H9 (cell line): ENCODE results near the gene KIAA1586. TPM values are rescaled to one million over a fixed set of nuclear protein-coding genes. Genes with fewer than 3 reads are reported as not detected.

Experiments used
- DNase-seq: peaks from one replicate; pipeline ENCODE4 v3.0.0-alpha.2; 2017
- H2AFZ ChIP-seq: one replicate; pipeline ENCODE4 v1.6.1; 2013; ENCODE audit warnings: mild to moderate bottlenecking, low read length, control low read depth, moderate library complexity
- H2AK5ac ChIP-seq: 2 replicates; pipeline ENCODE4 v1.6.1; 2013; ENCODE audit warnings: low read length, control low read depth, mixed read lengths; ENCODE audit not compliant: insufficient read length
- H2BK120ac ChIP-seq: one replicate; pipeline ENCODE4 v1.6.1; 2013; ENCODE audit warnings: low read depth, mild to moderate bottlenecking, low read length, control low read depth, inconsistent platforms; ENCODE audit not compliant: poor library complexity, severe bottlenecking
- H2BK12ac ChIP-seq: 2 replicates; pipeline ENCODE4 v1.6.1; 2013; ENCODE audit warnings: low read length, control low read depth, mixed read lengths, low read depth; ENCODE audit not compliant: insufficient read length
- H2BK15ac ChIP-seq: 2 replicates; pipeline ENCODE4 v1.6.1; 2013; ENCODE audit warnings: low read depth, low read length, control low read depth
- H2BK20ac ChIP-seq: one replicate; pipeline ENCODE4 v1.6.1; 2013; ENCODE audit warnings: low read depth, mild to moderate bottlenecking, low read length, control low read depth, inconsistent platforms; ENCODE audit not compliant: poor library complexity, severe bottlenecking
- H2BK5ac ChIP-seq: 2 replicates; pipeline ENCODE4 v1.6.1; 2013; ENCODE audit warnings: low read length, control low read depth, mixed read lengths; ENCODE audit not compliant: insufficient read length
- H3K14ac ChIP-seq: 2 replicates; pipeline ENCODE4 v1.6.1; 2013; ENCODE audit warnings: low read length, control low read depth; ENCODE audit not compliant: insufficient read depth
- H3K18ac ChIP-seq: 2 replicates; pipeline ENCODE4 v1.6.1; 2013; ENCODE audit warnings: low read depth, mild to moderate bottlenecking, mixed read lengths, low read length, control low read depth; ENCODE audit not compliant: insufficient read length
- H3K23ac ChIP-seq: 2 replicates; pipeline ENCODE4 v1.6.1; 2013; ENCODE audit warnings: low read length, control low read depth, mixed read lengths, low read depth; ENCODE audit not compliant: insufficient read length
- H3K23me2 ChIP-seq: 2 replicates; pipeline ENCODE4 v1.6.1; 2013; ENCODE audit warnings: low read depth, mild to moderate bottlenecking, mixed read lengths, low read length, control low read depth; ENCODE audit not compliant: insufficient read length, poor library complexity, severe bottlenecking
- H3K27ac ChIP-seq: 2 replicates; pipeline ENCODE4 v1.5.1; 2013; ENCODE audit warnings: low read length, control low read depth, mixed read lengths, low read depth; ENCODE audit not compliant: insufficient read length
- H3K27me3 ChIP-seq: 2 replicates; pipeline ENCODE4 v1.6.1; 2013; ENCODE audit warnings: low read length, control low read depth, inconsistent platforms; ENCODE audit not compliant: insufficient read depth
- H3K4ac ChIP-seq: 2 replicates; pipeline ENCODE4 v1.6.1; 2013; ENCODE audit warnings: low read depth, mild to moderate bottlenecking, control low read depth, inconsistent platforms, low read length, moderate library complexity
- H3K4me1 ChIP-seq: 2 replicates; pipeline ENCODE4 v1.6.1; 2013; ENCODE audit warnings: low read length, control low read depth, inconsistent platforms; ENCODE audit not compliant: insufficient read depth
- H3K4me2 ChIP-seq: 2 replicates; pipeline ENCODE4 v1.6.1; 2013; ENCODE audit warnings: low read length, control low read depth, mixed read lengths; ENCODE audit not compliant: insufficient read length, insufficient read depth
- H3K56ac ChIP-seq: 2 replicates; pipeline ENCODE4 v1.6.1; 2013; ENCODE audit warnings: low read depth, mild to moderate bottlenecking, mixed read lengths, low read length, control low read depth; ENCODE audit not compliant: insufficient read length
- H3K79me1 ChIP-seq: 2 replicates; pipeline ENCODE4 v1.6.1; 2013; ENCODE audit warnings: low read depth, mild to moderate bottlenecking, moderate library complexity, low read length, control low read depth, inconsistent platforms; ENCODE audit not compliant: insufficient read depth, poor library complexity, severe bottlenecking
- H3K79me2 ChIP-seq: 2 replicates; pipeline ENCODE4 v1.6.1; 2013; ENCODE audit warnings: low read length, control low read depth, inconsistent platforms; ENCODE audit not compliant: insufficient read depth
- H3K9ac ChIP-seq: 2 replicates; pipeline ENCODE4 v1.6.1; 2013; ENCODE audit warnings: low read length, control low read depth, mixed read lengths; ENCODE audit not compliant: insufficient read length; ENCODE audit errors: extremely low read depth
- H3K9me3 ChIP-seq: one replicate; pipeline ENCODE4 v1.6.1; 2013; ENCODE audit warnings: low read depth, low read length, inconsistent platforms; ENCODE audit not compliant: control insufficient read depth
- H3T11ph ChIP-seq: one replicate; pipeline ENCODE4 v1.6.1; 2013; ENCODE audit warnings: mild to moderate bottlenecking, low read length, control low read depth, inconsistent platforms
- H4K20me1 ChIP-seq: one replicate; pipeline ENCODE4 v1.6.1; 2013; ENCODE audit not compliant: control insufficient read depth, insufficient read length, insufficient read depth
- H4K5ac ChIP-seq: 2 replicates; pipeline ENCODE4 v1.6.1; 2013; ENCODE audit warnings: low read depth, mild to moderate bottlenecking, mixed read lengths, low read length, control low read depth; ENCODE audit not compliant: insufficient read length
- H4K8ac ChIP-seq: replicated peaks from 2 replicates; pipeline ENCODE4 v1.6.1; 2013; ENCODE audit warnings: low read length, control low read depth, mixed read lengths, low read depth; ENCODE audit not compliant: insufficient read length
- H4K91ac ChIP-seq: 2 replicates; pipeline ENCODE4 v1.6.1; 2013; ENCODE audit warnings: low read depth, mild to moderate bottlenecking, moderate library complexity, mixed read lengths, low read length, control low read depth; ENCODE audit not compliant: insufficient read length
- H3K27ac Mint-ChIP-seq, 3 experiments: 2 replicates in 2 of 3; 3 replicates in 1 of 3; pipeline ENCODE4 v1.8.0; 2020 to 2021; ENCODE audit warnings: mixed read lengths in 3 of 3, mild to moderate bottlenecking in 1 of 3, moderate library complexity in 1 of 3
- H3K27me3 Mint-ChIP-seq: 2 replicates; pipeline ENCODE4 v1.8.0; 2021; ENCODE audit warnings: low read depth, mild to moderate bottlenecking, moderate library complexity, mixed read lengths
- H3K36me3 Mint-ChIP-seq, 3 experiments: 2 replicates in 2 of 3; 3 replicates in 1 of 3; pipeline ENCODE4 v1.8.0; 2020 to 2021; ENCODE audit warnings: low read depth in 3 of 3, mixed read lengths in 3 of 3; ENCODE audit not compliant: insufficient read depth in 1 of 3
- H3K4me1 Mint-ChIP-seq, 2 experiments: 2 replicates each; pipeline ENCODE4 v1.8.0; 2020; ENCODE audit warnings: mixed read lengths in 2 of 2
- H3K4me3 Mint-ChIP-seq, 2 experiments: 2 replicates in 1 of 2; 3 replicates in 1 of 2; pipeline ENCODE4 v1.8.0; 2020 to 2021; ENCODE audit warnings: mild to moderate bottlenecking in 2 of 2, mixed read lengths in 2 of 2, moderate library complexity in 1 of 2
- H3K9me3 Mint-ChIP-seq, 2 experiments: 2 replicates in 1 of 2; 3 replicates in 1 of 2; pipeline ENCODE4 v1.8.0; 2020; ENCODE audit warnings: mild to moderate bottlenecking in 2 of 2, mixed read lengths in 2 of 2, moderate library complexity in 1 of 2
- WGBS: extraction: QIAGEN DNeasy Blood & Tissue Kit; methylation state at CpG from one replicate; pipeline ENCODE4 v1.1.7; 2013; ENCODE audit warnings: missing lambda C conversion rate, low lambda C conversion rate, mixed read lengths; ENCODE audit not compliant: insufficient read length; ENCODE audit errors: extremely low coverage; 5-methylcytosine and 5-hydroxymethylcytosine counted together
- total RNA-seq: library from RNA; stranded (reverse); gene quantifications from 2 replicates; pipeline ENCODE4 v1.2.1, GENCODE V29; 2021
- TF ChIP-seq, protein P1 (sequence below): fragments of 200-600 bp; sonication (generic); conservative IDR thresholded peaks from 3 replicates; pipeline ENCODE4 v1.8.0; 2021; ENCODE audit warnings: antibody characterized with exemption, mild to moderate bottlenecking

KIAA1586 gene
- total RNA-seq, 1 experiment from 2014 or later: 33.3 TPM

DNA sequence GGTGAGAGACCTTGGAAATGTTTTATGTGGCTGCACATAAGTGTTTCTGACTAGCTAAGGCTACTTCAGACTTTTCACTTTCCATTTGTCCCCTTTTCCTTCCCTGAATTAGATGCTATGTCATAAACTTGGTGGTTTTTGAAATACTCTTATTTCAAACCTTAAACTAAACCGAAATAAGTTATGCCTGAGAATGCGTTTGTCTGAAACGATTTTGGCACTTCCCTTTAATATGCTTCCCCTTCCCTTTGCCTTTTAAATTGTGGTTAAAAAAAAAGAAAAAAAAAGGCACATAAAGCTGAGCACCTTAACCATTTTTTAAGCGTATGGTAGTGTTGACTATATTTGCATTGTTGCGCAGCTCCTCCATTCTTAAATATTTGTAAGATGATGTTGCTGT, 57.8 kb downstream of the KIAA1586 start:
- DNase-seq: no peak
- no peaks in the 10 kb centered on the region for H3K79me2 ChIP-seq
- H3K4ac ChIP-seq: no peak overlapping the region
- no peak overlapping the region for H3K4me2 ChIP-seq
- no peak overlapping the region for H3T11ph ChIP-seq
- Mint-ChIP-seq H3K4me1 (peaks cover 11 to 16% of the 10 kb centered on the region in 2 experiments), H3K4me3 (no peak overlapping the region), H3K9me3 (no peaks in the 10 kb centered on the region; a peak in 1 of 5 replicates), H3K27ac (no peak overlapping the region), H3K27me3 (no peaks in the 10 kb centered on the region), H3K36me3 (peaks cover 32 to 53% (median 48%) of the 10 kb centered on the region in 3 experiments; a peak in 6 of 7 replicates)
- no peak overlapping the region for H3K9ac ChIP-seq
- H2BK15ac ChIP-seq: no peak overlapping the region
- H4K5ac ChIP-seq: no peak overlapping the region
- no peaks in the 10 kb centered on the region for H3K9me3 ChIP-seq
- no peak overlapping the region for H3K27ac ChIP-seq
- H2AK5ac ChIP-seq: no peak overlapping the region
- H3K23ac ChIP-seq: no peak overlapping the region
- no peaks in the 10 kb centered on the region for H3K23me2 ChIP-seq
- no CpG with 5 or more reads among the region's 5 CpGs for WGBS
- no peak overlapping the region for H2BK12ac ChIP-seq
- no peaks in the 10 kb centered on the region for H3K27me3 ChIP-seq
- no peak overlapping the region for H4K91ac ChIP-seq
- no peak overlapping the region for H2BK120ac ChIP-seq
- TF ChIP-seq, protein P1, sequence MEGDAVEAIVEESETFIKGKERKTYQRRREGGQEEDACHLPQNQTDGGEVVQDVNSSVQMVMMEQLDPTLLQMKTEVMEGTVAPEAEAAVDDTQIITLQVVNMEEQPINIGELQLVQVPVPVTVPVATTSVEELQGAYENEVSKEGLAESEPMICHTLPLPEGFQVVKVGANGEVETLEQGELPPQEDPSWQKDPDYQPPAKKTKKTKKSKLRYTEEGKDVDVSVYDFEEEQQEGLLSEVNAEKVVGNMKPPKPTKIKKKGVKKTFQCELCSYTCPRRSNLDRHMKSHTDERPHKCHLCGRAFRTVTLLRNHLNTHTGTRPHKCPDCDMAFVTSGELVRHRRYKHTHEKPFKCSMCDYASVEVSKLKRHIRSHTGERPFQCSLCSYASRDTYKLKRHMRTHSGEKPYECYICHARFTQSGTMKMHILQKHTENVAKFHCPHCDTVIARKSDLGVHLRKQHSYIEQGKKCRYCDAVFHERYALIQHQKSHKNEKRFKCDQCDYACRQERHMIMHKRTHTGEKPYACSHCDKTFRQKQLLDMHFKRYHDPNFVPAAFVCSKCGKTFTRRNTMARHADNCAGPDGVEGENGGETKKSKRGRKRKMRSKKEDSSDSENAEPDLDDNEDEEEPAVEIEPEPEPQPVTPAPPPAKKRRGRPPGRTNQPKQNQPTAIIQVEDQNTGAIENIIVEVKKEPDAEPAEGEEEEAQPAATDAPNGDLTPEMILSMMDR: no peak
- no peak overlapping the region for H2BK20ac ChIP-seq
- no peaks in the 10 kb centered on the region for H3K79me1 ChIP-seq
- no peak overlapping the region for H4K8ac ChIP-seq
- H3K56ac ChIP-seq: no peak overlapping the region
- no peak overlapping the region for H3K18ac ChIP-seq
- H4K20me1 ChIP-seq: no peaks in the 10 kb centered on the region
- no peak overlapping the region for H2BK5ac ChIP-seq
- peaks cover 3% of the 10 kb centered on the region for H3K4me1 ChIP-seq
- no peak overlapping the region for H2AFZ ChIP-seq
- H3K14ac ChIP-seq: no peak overlapping the region

Other genes starting within 250 kb of the KIAA1586 start
- gene BEND6, start 91.6 kb upstream of the KIAA1586 start, total RNA-seq: 1.4 and 2.3 TPM in 2 replicates
- gene ZNF451, start 43.5 kb downstream of the KIAA1586 start, total RNA-seq: 71.2 and 76.4 TPM in 2 replicates
- 8.2 and 8.4 TPM in 2 replicates for gene BAG2, start 125.6 kb downstream of the KIAA1586 start, total RNA-seq
- gene RAB23, start 175.6 kb downstream of the KIAA1586 start, total RNA-seq: 18.1 and 18.6 TPM in 2 replicates